GM19193 (cell line): ENCODE measurements around the gene MED13L.

ENCODE experiments used
- POLR2A ChIP-seq: IDR thresholded peaks from 4 replicates; pipeline ENCODE4 v1.6.1; 2011; ENCODE audit not compliant: insufficient read depth, insufficient read length; ENCODE audit errors: extremely low read depth

Gene MED13L

GRCh38 chr12:116294454-116295165, 17.1 kb upstream of the MED13L start:
- TF ChIP-seq POLR2A, result no peak

DNA sequence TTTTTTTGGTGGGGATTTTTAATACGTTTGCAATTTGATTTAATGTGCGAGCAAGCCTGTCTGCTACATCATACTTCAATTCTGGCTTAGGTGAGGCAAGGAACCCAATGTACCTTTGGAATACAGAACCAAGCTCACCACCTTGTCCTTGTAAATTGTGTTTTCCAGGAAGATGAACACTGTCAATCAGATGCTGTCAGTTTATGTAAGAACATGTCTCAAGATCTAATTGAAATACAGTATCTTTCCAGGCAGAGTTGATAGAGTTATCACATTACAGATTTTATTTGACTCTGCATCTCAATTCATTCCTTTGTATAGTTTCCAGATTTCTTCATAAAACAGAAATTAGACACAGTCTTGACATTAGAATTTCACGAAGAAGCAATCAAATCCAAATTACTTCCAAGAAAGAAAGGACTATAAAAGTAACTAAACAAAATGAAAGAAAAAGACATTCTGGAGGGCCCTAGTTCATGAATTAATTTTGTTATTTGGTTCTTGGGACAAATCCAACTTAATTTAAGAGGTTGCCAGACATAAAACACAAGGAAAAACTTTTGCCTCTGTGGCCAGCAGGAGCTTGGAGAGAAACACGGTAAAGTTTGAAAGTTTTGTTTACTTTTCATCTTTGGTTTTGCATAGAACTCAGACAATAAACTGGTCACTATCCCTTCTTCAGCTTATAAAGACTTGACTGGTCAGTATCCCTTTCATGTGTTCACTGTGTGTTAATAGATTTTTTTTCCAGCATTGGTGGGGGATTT, 16.4 kb upstream of the MED13L start:
- no peak for TF ChIP-seq POLR2A

GRCh38 chr12:116291218-116291617, 13.7 kb upstream of the MED13L start:
- TF ChIP-seq POLR2A, result no peak

DNA sequence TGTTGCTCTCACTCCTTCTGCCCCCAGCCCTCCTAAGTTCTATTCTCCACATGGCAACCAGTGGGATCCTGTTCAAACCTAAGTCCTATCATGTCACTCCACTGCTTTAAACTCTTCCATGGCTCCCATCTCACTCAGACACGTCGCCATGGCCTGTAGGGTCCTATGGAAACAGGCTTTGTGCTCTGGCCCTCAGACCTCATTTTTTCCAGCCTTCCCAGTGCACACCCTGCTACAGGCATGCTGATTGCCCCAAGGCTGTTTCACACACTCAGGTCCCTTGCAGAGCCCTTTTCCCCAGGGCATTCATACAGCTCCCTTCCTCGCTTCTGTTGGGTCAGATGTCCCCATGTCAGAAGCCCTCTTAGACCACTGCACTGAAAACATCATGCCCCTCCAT, 11.2 kb upstream of the MED13L start:
- TF ChIP-seq POLR2A, result no peak

GRCh38 chr12:116287842-116288301, 10.4 kb upstream of the MED13L start:
- no peak for TF ChIP-seq POLR2A

- TF ChIP-seq POLR2A, result no peak
Observed at GRCh38 chr12:116284396-116284795, 6.9 kb upstream of the MED13L start.

- TF ChIP-seq POLR2A, result no peak
Observed at GRCh38 chr12:116282371-116283286, 5.1 kb upstream of the MED13L start.

DNA sequence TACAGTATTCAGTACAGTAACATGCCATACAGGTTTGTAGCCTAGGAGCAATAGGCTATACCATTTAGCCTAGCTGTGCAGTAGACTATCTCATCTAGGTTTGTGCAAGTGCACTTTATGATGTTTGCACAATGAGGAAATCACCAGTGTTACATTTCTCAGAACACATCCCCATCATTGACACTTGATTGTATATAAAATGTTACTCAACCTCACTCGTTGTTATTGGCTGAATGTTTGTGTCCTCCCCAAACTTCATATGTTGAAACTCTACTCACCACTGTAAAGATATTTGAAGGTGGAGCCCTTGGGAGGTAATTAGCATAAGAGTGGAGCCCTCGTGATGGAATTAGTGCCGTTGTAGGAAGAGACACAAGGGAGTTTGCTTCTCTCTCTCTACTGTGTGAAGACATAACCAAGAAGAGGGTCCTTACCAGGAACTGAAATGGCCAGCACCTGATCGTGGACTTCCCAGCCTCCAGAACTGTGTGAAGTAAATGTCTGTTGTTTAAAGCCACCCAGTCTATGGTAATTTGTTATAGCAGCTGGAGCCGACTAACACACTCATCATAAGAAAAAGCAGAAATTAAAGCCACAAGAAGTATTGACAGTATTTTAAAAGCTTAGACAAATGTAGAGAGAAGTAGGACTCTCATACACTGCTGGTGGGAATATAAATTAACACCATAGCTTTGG, 3.2 kb upstream of the MED13L start:
- no peak for TF ChIP-seq POLR2A

DNA sequence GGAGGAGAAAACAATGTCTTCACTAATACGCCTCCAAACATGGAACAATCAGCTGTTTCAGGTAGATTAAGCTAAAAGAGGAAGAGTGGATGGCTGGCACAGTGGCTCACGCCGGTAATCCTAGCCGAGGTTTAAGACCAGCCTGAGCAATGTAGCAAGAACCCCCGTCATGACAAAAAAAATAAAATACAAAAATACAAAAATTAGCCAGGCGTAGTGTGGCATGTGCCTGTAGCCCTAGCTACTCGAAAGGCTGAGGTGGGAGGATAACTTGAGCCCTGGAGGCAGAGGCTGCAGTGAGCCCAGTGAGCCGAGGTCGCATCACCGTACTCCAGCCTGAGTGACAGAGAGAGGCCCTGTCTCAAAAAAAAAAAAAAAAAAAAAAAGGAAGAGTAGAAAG, 1.2 kb upstream of the MED13L start:
- no peak for TF ChIP-seq POLR2A

DNA sequence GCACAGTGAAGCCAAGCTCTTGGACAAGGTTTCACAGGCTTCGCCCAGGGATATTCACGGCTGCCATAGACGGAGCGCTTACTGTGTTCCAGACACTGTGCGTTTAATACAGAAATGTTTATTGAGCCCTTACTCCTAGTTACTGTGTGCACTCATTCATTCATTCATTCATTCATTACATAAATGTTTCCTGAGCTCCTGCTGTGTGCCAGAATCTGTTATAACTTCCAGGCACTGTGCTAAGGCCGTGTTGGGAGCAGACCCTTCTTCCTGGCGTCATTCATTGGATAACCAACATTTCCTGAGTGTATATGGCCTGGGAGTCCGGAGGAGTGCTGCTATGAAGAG, 760 bp upstream of the MED13L start:
- no peak for TF ChIP-seq POLR2A

DNA sequence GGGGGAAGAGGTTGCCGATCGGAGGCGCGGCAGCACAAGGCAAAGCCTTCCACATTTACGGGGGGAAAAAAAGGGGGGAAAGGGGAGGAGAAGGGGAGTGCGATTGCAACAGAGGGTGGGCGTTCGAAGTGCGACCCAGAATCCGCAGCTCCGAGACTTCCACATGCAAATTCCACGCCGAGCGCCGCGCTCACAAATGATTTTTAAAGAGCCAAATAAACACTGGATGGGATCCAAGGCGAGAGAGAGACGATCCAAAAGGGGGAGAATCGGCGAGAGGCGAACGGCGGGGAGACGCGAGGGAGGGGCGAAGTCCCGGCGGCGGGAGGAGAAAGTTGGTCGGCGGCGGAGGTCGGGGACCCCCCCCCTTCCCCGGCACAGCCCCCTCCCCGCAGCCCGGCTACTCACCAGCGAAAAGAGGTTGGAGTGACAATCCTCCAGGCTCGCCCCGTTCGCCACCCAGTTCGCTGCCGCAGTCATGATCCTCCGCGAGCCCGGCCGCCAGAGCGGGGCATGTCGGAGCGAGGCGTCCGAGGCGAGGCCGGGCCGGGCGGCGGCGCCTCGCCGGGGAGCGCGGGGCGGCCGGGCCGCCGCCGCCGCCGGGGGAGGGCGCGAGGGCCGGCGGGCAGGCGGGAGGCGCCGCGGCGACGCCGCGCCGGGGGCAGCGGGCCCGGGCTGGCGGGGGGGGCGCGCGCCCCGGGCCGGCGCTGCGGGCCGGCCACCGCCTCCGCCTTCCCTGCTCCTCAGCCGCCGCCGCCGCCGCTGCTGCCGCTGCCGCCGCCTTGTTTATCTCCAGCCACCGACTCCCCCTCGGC, 634 bp downstream of the MED13L start:
- no peak for TF ChIP-seq POLR2A

- no peak for TF ChIP-seq POLR2A
Observed at GRCh38 chr12:116274551-116275375, 2.7 kb downstream of the MED13L start.

- TF ChIP-seq POLR2A, result no peak
Observed at GRCh38 chr12:116273813-116274550, 3.5 kb downstream of the MED13L start.

GRCh38 chr12:116267948-116268347, 9.5 kb downstream of the MED13L start:
- no peak for TF ChIP-seq POLR2A
